HG02623 (cell line): ENCODE measurements around the gene ESPNL.

Experiments used
- ATAC-seq: cut with Tn5 transposase; IDR thresholded peaks from one replicate; pipeline ENCODE4 v1.9.1; 2021; ENCODE audit warnings: moderate library complexity; ENCODE audit not compliant: unreplicated experiment

Gene ESPNL

DNA sequence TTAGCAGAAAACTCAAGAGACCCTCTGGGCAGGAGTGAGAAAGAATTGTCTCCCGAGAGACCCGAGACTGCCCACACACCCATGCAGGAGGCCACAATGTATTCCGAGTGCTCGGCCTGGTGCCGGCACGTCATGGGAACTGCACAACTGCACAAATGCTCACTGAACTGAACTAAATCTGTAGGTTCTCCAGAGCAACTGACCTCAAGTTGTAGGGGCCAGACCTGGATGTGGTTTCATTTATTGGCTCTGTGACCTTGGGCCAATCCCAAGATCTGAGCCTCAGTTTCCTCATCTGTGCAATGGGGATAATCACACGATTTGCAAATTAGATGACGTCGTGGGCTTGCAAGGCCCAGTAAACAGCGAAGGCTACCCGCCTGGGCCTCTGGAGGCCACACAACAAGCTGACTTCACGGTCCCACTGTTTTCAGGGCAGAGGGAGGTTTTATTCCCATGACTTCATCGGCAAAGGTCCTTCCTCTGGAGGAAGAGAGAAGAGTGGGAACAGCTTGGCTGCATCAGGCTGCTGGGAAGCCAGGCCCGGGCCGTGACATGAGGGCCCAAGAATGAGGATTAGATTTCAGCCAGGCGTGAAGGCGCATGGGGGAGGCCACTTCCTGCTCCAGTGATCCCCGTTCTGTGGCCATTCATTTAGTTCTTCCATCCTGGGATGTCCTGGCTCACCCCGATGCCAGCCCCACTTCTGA lies 55.1 kb downstream of the ESPNL start:
- ATAC-seq, result no peak

DNA sequence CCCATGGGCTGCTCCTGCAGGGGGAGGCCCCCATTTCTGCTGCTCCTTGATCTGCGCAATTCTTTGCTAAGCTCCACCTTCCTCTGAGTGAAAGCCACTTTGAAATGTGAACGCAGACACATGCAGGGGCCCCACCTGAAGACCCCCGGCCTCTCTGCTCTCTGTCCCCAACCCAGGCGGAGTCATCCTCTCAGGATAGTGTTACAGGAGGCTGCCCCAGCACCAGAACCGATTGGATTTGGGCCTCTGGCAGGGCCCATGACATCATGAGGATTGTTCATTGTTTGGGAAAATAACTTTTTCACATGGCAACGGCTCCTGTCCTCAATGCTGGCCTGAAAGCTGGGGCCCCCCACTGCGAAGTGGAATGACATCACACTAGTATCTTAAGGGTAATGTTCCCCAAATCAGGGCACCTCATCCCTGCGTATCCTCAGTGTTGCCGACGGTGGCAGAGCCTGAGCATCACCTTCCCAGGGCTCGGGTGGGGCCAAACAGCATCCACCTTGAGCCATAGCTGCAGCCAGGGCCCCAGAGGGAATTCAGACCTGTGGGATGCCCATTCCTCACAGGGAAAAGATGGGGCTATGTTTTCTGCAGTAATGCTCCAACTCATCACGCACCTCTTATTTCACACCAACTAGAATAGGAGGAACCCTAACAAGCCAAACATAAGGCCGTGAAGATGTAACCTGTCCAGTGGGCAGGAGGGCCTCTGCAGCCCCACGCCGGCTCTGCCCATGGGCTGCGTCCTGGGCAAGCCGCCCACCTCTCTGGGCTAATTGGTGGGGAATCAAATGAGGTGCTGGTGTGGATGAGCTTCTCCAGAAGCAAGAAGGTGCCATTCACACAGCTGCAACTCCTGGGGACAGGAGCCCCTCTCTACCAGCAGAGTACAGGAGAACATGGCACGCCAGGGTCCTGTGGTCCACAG lies 55.9 kb downstream of the ESPNL start:
- ATAC-seq, result no peak

DNA sequence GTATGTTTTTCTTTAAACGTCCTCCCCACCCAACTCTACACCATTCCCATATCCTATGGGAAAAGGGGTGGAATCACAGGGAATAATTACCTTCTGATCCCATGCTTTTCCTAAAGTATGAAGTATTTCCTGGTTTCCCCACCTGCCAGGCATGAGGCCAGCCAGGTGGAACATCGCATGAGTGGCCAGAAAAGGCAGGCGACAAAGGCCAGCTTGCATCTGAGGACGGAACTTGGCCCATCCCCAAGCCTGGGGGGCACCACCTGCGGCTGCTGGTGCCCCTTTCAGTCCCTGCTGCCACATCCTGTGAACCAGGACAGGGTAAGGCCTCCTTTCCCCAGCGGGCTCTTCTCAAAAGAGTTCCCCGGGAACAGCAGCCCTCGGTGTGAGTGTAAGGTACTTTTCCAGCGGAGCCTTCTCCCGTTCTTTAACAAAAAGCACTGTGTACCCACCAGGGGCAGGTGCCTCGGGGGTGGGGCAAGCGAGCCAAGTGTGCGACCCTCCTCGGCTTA lies 57.4 kb downstream of the ESPNL start:
- no peak for ATAC-seq

DNA sequence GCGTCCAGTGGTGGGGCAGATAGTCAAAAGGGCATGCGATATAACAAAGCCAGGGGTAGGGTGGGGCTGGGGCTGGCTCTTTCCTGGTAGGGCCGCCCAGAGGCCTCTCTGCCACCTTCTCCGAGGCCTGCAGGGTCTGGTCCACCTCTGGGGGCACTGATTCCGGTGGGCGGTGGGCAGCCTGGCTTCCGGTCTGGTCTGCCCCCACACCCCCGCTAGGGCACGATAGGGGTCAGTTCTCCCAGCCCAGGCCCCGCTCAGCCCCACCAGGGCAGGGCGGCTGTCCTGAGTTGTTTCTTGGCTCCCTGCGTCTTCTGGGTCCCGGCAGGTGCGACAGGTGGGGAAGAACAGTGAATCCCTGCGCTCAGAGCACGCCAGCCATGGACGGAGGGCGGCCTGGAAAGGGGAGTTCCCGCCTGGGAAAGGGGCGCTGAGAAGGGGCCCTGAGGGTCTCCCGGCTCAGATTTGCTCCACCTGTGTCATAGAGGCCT lies 57.9 kb downstream of the ESPNL start:
- no peak for ATAC-seq

DNA sequence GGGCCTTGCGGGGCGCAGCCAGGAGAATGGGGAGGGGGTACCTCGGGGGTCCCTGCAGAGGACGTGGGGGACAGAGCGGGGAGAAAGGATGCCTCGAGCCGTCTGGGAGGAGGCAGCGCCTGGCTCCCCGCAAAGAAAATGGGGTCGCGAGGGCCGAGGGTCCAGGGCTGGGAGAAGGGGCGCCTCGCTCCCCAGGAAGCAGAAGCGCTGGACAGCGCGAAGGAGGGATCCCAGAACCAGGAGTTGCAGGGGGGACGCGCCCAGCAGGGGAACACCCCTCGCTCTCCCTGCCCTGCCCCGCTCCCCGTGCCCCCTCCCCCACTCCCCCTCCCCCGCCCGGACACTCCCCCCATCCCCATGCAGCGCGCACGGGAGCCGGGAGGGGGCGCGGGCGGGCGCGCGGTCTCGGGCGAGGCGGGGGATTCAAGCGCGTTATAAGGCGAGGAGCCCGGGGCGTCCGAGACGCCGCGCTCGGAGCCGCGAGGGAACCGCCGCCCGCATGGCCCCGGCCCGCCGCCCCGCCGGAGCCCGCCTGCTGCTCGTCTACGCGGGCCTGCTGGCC lies 58.5 kb downstream of the ESPNL start, which contains the start of gene ERFE:
ERFE (plus strand) TSS at position 462 of the 562 bp plus-strand sequence; CDS start at position 500, 38 bp downstream.
- ATAC-seq, result no peak

DNA sequence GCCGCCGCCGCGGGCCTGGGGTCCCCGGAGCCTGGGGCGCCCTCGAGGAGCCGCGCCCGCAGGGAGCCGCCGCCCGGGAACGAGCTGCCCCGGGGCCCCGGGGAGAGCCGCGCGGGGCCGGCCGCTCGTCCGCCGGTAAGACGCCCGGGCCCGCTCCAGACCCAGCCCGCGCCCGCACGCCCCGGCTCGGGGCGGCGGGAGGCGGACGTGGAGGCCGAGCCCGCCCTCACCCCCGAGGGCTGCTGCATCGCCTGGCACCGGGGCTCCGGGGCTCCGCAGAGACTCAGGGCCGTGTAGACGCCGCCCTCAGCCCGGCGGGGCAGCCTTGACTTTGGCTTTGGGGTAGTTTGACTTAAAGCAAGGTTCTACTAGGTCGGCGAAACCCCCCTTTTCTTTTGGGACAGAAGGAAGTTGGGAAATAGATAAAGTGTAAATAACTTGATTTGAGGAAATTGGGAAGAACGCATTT lies 59.0 kb downstream of the ESPNL start:
- ATAC-seq, result no peak

DNA sequence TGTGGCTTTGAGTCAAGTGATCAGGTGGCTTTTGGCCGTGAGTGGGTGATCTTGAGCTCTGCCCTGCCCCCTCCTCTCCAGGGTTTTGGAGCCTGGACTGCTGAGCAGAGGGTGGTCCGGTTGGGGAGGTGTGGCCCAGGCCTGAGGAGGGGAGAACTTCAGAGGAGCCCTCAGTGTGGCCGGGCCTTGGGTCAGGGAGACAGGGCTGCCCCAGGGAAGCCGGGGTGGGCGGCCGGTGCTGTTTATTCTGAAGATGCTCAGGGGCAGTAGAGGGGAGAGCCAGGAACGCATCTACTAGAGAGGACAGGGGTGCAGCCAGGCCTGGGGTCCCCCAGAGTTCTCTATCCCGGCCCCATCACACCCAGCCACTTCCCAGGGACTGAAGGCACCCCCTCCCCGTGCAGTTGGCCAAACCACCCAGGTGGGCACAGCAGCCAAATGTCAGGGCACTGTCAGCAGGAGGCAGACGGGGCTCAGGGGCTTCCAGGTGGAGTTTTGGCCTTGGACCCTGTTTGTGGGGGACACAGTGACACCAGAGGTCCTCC lies 59.6 kb downstream of the ESPNL start:
- no peak for ATAC-seq

DNA sequence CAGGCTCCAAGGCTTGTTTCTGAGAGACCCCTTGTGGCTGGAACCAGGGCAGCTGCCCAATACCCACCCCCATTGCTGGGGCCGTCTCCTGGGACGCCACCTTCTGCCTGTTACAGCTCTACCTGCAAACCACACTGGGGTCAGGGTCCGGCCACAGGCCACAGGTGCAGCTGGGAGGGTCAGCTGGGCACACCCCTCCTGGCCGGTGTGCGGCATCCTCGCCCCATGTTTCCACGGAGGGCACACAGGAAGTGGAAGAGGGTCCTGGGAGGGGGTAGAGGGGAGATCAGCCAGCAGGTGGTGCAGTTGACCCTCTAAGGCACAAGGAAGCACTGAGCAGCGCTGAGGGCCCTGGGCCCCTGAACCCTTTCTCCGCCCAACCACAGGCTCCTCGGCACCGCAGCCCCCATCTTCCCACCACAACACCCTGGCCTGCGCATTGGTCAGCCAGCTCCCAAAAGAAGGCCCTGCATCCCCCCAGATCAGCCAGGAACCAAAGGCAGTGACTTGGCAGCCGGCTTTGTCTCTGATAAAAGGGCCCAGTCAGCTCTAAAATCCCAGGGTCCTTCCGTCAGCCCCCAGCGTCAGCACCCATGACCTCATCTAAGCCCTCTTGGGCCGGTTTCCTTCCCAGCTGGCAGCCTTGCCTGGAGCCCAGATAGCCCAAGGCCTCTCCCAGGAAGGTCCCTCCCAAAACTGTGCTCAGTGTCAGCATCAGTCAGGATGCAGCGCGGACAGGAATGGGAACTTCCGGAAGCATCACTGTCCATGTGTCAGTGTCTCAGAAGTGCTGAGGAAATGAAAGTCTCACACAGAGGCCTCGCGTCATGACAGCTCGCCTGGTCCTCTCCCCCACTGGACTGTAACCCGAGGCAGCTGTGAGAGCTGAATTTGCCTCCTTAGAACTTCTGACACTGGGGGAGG lies 60.3 kb downstream of the ESPNL start:
- ATAC-seq, result no peak

DNA sequence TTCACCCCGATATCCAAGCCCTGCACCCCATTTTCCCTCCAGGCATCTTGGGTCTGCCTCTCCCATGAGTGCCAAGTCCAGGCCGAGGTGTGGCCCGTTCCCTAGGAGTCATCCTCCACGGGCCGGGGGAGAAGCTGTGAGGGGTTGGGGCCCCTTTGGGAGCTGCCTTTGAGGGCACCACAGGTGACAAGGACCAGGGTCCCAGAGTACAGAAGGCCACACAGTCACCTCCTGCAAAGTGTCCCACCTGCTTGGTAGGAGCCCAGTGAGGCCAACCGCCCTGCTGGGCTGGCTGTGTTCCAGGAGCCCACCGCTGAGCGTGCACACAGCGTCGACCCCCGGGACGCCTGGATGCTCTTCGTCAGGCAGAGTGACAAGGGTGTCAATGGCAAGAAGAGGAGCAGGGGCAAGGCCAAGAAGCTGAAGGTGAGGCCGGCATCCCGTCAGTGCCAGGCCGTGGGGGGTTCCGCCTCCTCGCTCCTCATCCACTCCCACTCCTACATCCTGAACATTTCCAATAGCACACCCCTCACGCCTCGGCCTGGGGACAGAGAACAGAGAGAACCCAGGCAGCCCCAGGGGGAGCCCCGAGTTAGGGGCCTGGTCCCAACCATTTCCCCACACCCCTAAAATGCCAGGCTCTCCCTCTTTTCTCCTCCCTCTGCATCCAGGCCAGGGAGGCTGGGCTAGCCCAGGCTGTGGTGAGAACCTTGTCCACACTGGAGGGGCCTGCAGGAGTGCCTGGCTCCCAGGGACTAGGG lies 61.3 kb downstream of the ESPNL start:
- no peak for ATAC-seq

DNA sequence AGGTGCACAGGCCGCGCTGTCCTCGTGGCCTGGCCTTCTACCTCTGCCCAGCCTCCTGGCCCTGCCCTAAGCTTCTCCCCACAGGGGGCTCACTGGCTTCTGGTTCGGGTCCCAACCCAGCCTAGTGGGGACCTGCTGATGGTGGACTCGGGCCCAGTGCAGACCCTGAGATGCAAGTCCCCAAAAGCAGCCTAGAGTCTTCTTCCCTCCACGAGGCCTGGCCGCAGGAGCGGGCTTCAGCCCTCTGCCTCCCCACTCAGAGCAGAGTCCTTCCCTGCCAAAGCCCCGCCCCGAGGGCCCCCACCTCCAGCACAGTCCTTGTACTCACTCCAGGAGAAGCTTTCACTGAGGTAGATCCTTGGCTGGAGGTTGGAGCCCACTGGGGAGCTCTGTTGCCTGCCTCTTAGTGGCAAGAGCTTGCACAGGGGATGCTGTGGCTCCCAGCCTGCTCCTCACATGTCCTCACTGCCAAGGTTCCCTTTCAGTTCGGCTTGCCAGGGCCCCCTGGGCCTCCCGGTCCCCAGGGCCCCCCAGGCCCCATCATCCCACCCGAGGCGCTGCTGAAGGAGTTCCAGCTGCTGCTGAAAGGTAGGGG lies 62.2 kb downstream of the ESPNL start:
- ATAC-seq, result no peak

DNA sequence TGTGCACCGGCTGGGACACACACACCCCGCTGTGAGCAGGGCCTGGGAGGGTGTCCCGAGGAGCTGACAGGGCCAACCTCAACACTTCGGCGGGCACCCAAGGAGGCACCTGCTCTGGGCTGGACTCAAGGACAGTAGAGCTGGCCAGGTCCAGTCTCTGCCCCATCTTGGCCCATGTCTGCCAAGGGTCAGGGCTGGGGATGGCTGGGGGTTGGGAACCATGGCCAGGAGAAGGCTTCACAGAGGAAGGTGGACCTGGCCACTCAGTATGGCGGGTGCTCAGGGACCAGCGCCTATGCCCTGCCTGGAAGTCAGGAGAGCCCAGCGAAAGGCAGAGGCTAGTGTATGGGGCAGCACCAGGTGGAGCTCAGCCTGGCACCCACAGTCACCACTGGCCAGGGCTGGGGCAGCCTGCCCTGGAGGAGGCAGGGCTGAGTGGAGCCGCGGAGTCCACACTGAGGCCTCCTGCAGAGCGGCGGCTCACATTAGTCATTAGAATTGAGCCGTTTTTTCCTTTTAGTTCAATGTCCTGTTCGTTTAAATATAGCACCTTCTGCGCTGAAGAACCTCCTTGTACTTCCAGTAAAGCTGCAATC lies 62.8 kb downstream of the ESPNL start:
- no peak for ATAC-seq

DNA sequence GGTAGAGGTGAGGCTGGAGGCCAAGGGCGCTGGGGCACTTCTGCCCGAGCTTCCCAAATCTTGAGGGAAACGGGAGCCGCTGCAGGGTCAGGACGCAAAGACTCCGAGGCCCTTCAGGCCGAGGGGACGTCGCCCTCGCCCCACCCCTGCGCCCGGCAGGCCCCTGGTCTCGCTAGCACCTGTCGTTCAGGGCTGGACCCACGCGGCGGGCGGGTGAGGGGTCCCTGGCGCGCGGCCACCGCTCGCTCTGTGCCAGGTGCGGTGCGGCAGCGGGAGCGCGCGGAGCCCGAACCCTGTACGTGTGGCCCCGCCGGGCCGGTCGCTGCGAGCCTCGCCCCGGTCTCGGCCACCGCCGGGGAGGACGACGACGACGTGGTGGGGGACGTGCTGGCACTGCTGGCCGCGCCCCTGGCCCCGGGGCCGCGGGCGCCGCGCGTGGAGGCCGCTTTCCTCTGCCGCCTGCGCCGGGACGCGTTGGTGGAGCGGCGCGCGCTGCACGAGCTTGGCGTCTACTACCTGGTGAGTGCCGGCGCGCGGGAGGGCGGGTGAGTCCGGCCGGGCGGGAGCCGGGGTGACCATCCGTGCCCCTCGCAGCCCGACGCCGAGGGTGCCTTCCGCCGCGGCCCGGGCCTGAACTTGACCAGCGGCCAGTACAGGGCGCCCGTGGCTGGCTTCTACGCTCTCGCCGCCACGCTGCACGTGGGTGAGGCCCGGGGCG lies 63.5 kb downstream of the ESPNL start:
- ATAC-seq, result no peak

DNA sequence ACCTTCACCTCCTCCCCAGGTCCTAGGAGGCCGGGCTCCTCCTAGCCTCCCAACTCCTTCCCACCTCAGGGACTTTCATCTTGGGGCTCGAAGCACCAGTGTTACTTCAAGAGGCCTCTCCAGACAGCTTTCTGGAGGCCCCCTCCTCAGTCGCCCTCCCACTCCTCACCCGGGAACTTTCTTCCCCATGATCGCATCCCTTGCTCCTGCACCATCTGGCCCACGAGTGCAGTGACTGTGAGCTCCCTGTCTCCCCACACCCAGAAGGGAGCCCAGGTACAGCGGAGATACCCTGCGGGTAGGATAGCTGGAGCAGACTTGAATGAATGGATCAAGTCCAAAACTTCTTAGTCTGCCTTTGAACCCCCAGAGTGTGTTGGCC lies 64.8 kb downstream of the ESPNL start:
- no peak for ATAC-seq

DNA sequence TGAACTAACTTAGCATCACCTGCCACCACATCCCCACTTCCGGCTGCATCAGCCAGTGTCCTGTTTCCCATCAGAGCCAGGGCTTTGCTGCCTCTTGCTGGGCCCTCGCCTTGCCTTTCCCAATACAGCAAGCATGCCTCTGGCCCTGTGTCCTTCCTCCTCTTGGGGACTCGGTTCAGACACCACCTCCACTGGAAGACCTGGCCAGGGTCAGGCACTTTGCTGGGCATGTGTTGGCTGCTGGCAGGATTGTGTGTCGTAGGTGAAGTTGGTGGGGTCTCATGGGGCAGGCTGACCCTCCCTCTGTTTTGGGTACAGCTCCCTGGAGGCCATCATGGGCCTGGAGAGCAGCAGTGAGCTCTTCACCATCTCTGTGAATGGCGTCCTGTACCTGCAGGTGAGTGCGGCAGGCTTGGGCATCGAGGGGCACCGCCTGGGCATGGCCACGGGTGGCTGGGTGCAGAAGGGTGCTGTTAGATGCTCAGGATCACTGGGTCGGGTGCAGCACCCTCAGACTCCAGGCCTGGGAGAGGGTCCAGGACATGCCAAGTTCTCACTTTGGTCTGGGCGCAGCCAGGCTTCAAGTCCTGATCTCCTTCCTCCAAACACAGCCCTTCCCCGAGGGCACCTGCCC lies 65.3 kb downstream of the ESPNL start:
- no peak for ATAC-seq

DNA sequence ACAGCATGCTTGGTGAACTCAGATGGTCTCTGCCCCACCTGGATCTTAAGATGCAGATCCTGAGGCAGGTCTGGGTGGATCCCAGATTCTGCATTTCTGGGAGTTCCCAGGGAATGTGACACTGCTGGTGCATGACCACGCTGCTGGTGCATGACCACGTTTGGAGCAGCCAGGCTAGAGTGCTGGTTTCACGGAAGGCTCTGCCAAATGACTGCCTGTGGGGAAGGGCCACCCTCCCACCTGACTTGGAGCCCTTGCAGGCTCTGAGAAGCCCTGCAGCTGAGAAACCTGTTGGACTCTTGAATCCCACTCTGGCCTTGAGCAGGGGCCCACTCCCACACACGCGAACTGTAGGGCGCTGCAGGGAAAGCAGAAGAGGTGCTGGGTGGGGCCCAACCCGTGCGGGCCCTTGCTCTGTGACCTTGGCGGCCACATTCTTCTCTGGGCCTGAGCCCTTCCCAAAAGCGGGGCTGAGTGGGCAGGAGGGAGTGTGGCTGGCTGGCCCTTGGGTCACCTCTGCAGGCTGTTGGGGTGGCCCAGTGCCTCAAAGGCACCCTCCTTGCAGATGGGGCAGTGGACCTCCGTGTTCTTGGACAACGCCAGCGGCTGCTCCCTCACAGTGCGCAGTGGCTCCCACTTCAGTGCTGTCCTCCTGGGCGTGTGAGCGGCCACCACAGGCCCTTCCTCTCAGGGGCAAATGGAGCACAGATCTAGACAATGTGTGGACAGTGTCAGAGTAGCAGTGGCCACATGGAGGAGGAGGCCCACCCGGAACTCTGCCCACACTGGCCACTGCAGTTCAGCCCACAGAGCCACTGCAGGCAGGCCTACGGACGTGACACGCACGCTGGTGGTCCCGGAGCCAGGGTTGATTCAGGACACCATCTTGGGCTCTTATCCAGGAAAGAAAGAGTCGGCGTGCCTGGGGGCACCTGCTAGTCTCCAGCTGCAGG lies 66.5 kb downstream of the ESPNL start:
- ATAC-seq, result no peak

DNA sequence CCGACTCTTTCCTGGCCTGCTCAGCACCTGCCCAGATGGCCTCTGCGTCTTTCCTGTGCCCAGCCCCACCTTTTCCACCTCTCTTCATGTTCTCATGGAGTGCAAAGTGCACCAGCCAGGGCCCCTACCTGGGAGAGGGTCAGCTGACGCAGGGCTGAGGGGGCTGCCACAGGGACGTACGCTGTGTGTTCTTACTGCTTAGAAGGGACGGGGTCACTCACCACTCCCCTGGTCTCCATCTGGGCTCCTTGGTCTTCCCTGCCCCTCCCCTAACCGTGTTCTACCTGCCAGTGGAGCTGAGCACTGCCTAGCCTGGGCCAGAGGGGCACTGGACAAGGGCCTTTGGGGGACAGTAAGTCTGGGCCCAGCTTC lies 67.2 kb downstream of the ESPNL start:
- no peak for ATAC-seq
